Measurements from ENCODE around the gene ADGRD2. TPM values are rescaled to one million over a fixed set of nuclear protein-coding genes. Genes with fewer than 3 reads are reported as not detected.
A peak's percentile ranks its signal among the peaks of the same experiment; 100 is the strongest.

Gene ADGRD2
- total and polyA plus RNA-seq, 2 of the 13 experiments (the other 11 are each of a cell fraction or from before 2014, with no cell fraction given) = not detected

DNA sequence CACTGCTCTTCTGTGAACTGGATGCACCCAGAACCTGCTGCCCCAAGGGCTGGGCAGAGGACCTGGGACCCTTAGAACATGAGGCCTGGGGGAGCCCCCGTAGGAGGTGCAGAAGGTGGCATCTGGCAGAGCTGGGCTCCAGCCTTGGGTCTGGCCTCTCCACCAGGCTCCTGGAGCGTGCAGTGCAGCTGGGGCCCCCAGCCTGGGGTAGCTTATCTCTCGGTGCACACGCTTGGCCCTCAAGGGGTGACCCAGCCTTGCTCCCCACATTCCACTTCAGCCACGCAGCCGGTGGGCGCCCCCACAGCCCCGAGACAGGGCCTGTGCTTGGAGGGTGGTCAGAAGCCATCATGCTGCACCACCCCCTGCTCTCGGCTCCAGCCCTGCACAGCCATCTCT is 62.6 kb downstream of the ADGRD2 start:
- in situ Hi-C loops (cut with HindIII; ENCODE audit: extremely low pct_ligation_motif_present, low pct_unique_long_range_greater_than_20kb) = no loop called here
- Histone ChIP-seq H3K36me3 (replicated peaks in 1 of 2; ENCODE audit: control insufficient read depth in 1 of 2, insufficient read depth in 2 of 2, low read length in 2 of 2) (no peaks in the 10 kb centered on the region), H3K27me3 (ENCODE audit: control insufficient read depth in 1 of 2, insufficient read depth in 2 of 2, low read length in 2 of 2) (no peaks in the 10 kb centered on the region), H3K27ac (ENCODE audit: extremely low read length, insufficient read depth, low read length) (peak overlapping the region; percentile 85), H4K20me1 (ENCODE audit: insufficient read depth, low read length) (no peaks in the 10 kb centered on the region), H3K9me3 (ENCODE audit: low read length) (no peaks in the 10 kb centered on the region), H3K9ac (ENCODE audit: insufficient read depth, low read depth, low read length) (peak overlapping the region; percentile 70), H2AFZ (ENCODE audit: low read length) (no peak overlapping the region), H3K4me2 (ENCODE audit: low read depth, low read length) (0 out of 2 replicates have a peak overlapping the region, but pooled peaks have one; percentile 54), H3K79me2 (ENCODE audit: insufficient read depth, low read length) (no peaks in the 10 kb centered on the region), H3K4me3 (replicated peaks in 1 of 3; ENCODE audit: insufficient read depth in 1 of 3, low read depth in 2 of 3, low read length in 3 of 3) (no peak overlapping the region), H3K4me1 (ENCODE audit: insufficient read depth, low read length) (peaks cover 57% of the 10 kb centered on the region)
- intact Hi-C loops (cut with micrococcal nuclease; ENCODE audit: unreplicated experiment) = loop anchor here (1.0 kb wide), 1 partner anchor 7 kb away; no protein-coding TSS in a partner anchor
- FAIRE-seq = no peak
- ChIA-PET CTCF (ENCODE audit: low intra/inter-chr PET ratio, low total read pairs) (interaction anchor here (2.0 kb wide), 1 partner anchor 24 kb away, joined by 7 read pairs; no protein-coding TSS in a partner anchor), POLR2A (interaction anchor here (1.0 to 1.4 kb wide), 3 partner anchors 8 to 124 kb away, joined by 3 to 6 read pairs (median 6); no protein-coding TSS in a partner anchor)
- WGBS (ENCODE audit: low lambda C conversion rate) = 63% methylated on average over 2 of the region's 9 CpGs
- ATAC-seq = peak; percentile 25
- DNase-seq (ENCODE audit: low spot score) = no peak
- TF ChIP-seq POLR2G (IDR thresholded peaks at IDR 0.05; ENCODE audit: low read depth, low read length) (peak; percentile 11; the same call in 1 of the 2 replicates), ZNF792 (CRISPR knock-in tag; IDR thresholded peaks at IDR 0.05) (no peak), MAZ (IDR thresholded peaks at IDR 0.05; ENCODE audit: borderline replicate concordance, low read depth, low read length) (0 out of 2 replicates have a peak, but pooled peaks have one; percentile 7), MAZ (CRISPR knock-in tag; IDR thresholded peaks at IDR 0.05; ENCODE audit: low read depth) (no peak), NFIB (CRISPR knock-in tag; IDR thresholded peaks at IDR 0.05; ENCODE audit: borderline replicate concordance) (0 out of 2 replicates have a peak, but pooled peaks have one; percentile 66), SRSF1 (optimal IDR thresholded peaks at IDR 0.05; ENCODE audit: low read depth, low read length) (peak; percentile 21), HOXA7 (CRISPR knock-in tag; IDR thresholded peaks at IDR 0.05) (no peak), ZNF839 (CRISPR knock-in tag; IDR thresholded peaks at IDR 0.05; ENCODE audit: borderline replicate concordance) (0 out of 2 replicates have a peak, but pooled peaks have one; percentile 25), EEA1 (CRISPR knock-in tag; IDR thresholded peaks at IDR 0.05; ENCODE audit: borderline replicate concordance) (0 out of 2 replicates have a peak, but pooled peaks have one; percentile 4), ZNF572 (CRISPR knock-in tag; IDR thresholded peaks at IDR 0.05) (no peak), HNRNPLL (IDR thresholded peaks at IDR 0.05; ENCODE audit: low read depth, low read length, poor library complexity, severe bottlenecking) (peak; percentile 29)
- TF ChIP-seq, protein P1, sequence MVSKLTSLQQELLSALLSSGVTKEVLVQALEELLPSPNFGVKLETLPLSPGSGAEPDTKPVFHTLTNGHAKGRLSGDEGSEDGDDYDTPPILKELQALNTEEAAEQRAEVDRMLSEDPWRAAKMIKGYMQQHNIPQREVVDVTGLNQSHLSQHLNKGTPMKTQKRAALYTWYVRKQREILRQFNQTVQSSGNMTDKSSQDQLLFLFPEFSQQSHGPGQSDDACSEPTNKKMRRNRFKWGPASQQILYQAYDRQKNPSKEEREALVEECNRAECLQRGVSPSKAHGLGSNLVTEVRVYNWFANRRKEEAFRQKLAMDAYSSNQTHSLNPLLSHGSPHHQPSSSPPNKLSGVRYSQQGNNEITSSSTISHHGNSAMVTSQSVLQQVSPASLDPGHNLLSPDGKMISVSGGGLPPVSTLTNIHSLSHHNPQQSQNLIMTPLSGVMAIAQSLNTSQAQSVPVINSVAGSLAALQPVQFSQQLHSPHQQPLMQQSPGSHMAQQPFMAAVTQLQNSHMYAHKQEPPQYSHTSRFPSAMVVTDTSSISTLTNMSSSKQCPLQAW (CRISPR knock-in tag; IDR thresholded peaks at IDR 0.05) = no peak
- no TSS peak for BruUV-seq (replicated peaks)

Measured in HepG2 (cell line).